Measurements from ENCODE around the gene SLC5A11.
A peak's percentile ranks its signal among the peaks of the same experiment; 100 is the strongest.
"Not testable (repeated sequence)": the region's sequence is repeated elsewhere in the genome, so short reads cannot be mapped to it uniquely, and the experiment has no call there.

SLC5A11 gene

DNA sequence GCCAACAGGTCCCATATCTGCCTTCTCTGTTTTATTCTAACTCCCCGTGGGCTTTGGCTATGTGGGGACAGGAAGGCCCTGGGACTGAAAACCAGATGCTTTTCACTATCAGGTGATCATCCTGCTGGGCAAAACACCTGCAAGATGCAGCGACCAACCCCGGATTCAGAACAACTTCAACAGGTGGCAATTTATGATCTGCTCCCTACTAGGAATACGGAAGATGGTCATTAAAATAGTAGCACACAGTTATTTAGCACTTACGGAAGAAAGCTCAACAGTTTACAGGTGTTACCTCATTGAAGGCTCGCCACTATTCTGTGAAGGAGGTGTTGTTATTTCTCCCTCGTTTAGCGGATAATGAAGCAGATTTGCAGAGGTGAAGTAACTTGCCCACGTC, 7.8 kb upstream of the SLC5A11 start:
- no peak for DNase-seq

- DNase-seq, result no peak
These were observed 7.1 kb upstream of the SLC5A11 start for GRCh38 chr16:24838554-24839266.

- peak; percentile 69 for DNase-seq
These were observed 6.3 kb upstream of the SLC5A11 start for GRCh38 chr16:24839347-24839972.

DNA sequence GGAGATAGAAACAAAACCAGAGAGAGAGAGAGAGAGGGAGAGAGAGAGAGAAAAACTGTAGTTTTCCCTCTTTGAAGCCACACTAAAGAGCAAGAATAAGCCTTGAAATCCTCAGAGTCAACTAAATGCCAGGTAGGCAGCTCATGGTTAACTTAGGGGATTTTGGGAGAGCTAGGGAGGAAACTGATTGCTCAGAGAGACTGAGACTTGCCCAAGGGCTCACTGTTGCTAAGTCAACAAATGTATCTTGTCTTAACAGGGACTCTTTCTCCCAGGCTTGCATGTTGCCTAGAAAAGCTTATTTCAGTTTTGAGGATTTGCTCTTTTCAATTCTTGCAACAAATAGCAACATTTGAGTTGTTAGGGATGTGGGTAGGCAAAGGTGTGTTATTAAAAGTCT, 4.5 kb upstream of the SLC5A11 start:
- no peak for DNase-seq

GRCh38 chr16:24844101-24845030, 1.4 kb upstream of the SLC5A11 start:
- no peak for DNase-seq

DNA sequence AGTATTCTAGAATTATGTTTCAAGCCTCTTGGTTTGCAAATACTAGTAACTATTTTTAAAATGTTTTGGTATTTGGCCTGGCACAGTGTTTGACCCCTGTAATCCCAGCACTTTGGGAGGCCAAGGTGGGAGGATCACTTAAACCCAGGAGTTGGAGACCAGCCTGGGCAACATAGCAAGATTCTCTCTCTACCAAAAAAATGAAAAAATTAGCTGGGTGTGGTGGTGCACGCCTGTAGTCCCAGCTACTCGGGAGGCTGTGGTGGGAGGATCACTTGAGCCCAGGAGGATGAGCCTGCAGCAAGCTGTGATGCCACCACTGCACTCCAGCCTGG, 765 bp upstream of the SLC5A11 start:
- DNase-seq, result not testable (repeated sequence)

- no peak for DNase-seq
These were observed 990 bp downstream of the SLC5A11 start for GRCh38 chr16:24846548-24847357.

DNA sequence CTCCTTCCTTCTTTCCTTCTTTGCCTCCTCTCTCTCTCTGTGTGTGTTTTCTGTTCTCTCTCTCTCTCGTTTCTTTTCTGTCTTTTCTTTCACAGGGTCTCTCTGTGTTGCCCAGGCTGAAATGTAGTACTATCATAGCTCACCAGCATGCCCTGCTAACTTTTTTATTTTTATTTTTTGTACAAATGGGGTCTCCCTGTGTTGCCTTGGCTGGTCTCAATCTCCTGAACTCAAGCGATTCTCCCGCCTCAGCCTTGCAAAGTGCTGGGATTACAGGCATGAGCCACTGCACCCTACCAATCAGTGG, 1.5 kb downstream of the SLC5A11 start:
- DNase-seq, result no peak

DNA sequence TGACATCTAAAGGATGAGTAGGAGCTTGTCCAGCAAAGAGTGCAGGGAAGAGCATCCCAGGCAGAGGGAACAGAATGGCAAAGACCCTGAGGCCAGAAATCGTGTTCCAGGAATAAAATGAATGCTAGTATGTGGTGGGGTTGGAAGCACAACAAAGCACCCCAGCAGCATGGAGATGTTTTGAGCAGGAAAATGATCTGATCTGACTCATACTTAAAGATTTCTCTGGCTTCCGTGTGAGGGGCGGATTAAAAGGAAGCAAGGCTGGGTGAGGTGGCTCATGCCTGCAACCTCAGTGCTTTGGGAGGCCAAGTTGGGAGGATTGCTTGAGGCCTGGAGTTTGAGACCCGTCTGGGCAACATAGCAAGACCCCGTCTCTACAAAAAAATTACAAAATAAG, 2.3 kb downstream of the SLC5A11 start:
- DNase-seq, result no peak

- no peak for DNase-seq
These were observed 3.9 kb downstream of the SLC5A11 start for GRCh38 chr16:24849641-24850040.

DNA sequence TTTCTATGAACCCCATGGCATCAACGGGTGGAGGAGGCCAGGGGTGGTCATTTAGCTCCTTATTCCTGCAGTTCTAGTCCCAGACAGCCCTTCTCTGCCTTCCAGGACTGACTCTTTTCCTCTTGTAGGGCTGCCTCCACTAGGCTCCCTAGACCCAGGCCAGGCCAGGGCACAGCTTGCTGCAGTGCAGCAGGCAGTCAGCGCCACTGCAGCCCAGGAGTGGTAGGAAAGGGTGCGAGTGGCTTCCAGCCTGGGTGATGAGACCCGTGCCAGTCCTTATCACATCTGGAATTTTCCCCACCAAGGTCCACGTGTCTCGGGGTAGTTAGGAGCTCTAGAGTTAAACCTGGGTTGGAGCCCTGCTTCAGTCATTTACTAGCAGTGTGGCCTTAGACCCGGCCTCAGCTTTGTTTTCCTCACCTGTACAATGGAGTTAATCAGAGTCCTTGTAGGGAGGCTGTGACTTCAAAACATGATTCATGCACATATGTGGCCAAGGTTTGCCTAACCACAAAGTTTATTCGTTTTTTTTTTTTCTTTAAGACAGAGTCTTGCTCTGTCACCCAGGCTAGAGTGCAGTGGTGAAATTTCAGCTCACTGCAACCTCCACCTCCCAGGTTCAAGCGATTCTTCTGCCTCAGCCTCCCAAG, 4.7 kb downstream of the SLC5A11 start:
- DNase-seq, result no peak

GRCh38 chr16:24851700-24852099, 5.9 kb downstream of the SLC5A11 start:
- no peak for DNase-seq

DNA sequence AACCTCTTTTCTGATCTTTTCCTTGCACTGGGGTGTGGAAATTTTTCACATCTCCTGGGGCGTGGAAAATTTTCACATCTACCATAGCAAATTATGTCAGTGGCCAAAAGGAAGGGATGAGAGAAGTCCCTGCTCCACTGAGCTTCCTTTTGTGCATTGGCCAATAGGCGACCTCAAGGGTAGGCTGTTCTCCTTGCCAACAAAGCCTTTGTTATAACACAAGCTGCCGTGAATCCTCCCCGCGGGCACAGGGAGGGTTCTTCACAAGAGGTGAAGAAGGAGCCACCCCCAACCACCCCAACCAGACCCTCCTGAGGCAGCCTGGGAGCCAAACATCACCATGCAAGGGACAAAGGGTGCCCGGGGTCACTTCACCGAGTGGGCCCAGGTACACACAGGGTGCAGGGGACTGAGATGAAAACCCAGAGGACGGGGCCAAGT, 6.5 kb downstream of the SLC5A11 start:
- DNase-seq, result no peak

DNA sequence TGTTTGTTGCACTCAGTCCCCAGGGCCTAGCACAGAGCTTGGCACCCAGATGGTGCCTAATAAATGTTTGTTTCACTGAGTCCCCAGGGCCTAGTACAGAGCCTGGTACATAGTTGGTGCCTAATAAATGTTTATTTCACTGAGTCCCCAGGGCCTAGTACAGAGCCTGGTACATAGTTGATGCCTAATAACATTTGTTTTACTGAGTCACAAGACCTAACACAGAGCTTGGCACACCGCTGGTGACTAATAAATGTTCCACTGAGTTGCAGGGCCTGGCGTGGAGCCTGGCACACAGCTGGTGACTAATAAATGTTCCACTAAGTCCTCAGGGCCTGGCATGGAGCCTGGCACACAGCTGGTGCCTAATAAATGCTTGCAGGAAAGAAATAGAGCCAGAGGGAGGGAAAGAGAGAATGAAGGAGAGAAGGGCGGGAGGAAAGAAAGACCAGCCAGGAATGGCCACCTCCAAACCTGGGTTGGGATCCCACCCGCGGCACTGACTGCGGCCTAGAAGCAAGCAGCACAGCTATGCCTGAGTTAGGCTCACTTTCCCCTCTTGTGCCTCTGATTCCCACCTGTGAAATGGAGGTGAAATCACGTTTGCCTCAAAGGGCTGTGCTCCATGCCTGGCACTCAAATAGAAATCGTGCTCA, 7.5 kb downstream of the SLC5A11 start:
- DNase-seq, result no peak

GRCh38 chr16:24853830-24854229, 8.1 kb downstream of the SLC5A11 start:
- no peak for DNase-seq

DNA sequence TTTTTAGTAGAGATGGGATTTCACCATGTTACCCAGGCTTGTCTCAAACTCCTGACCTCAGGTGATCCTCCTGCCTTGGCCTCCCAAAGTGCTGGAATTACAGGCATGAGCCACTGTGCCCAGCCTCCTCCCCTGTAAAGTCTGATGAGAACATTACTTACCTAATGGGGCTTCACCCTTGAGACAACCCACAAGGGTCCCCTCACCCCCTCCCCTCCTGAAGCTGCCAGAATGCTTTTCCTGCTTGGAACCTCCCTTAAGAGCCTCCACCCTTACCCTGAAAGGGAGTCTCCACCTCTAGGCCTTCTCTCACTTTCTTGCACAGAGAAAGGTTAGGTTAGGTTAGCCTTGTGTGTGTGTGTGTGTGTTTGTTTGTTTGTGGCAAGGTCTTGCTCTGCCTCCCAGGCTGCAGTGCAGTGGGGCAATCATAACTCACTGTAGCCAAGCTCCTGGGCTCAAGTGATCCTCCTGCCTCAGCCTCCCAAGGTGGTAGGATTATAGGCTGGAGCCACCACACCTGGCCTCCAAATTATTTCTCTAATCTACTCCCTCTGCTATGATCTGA, 8.9 kb downstream of the SLC5A11 start:
- no peak for DNase-seq

GRCh38 chr16:24855678-24856077, 9.9 kb downstream of the SLC5A11 start:
- DNase-seq, result no peak

GRCh38 chr16:24856871-24857270, 11.1 kb downstream of the SLC5A11 start:
- DNase-seq, result not testable (repeated sequence)

GRCh38 chr16:24858219-24859041, 12.7 kb downstream of the SLC5A11 start:
- no peak for DNase-seq

- DNase-seq, result no peak
These were observed 15.7 kb downstream of the SLC5A11 start for GRCh38 chr16:24861461-24861860.

All from DMS79 treated with DMSO at 0.1 percent for 48 hours (cell line).